Measurements from ENCODE around the gene TFDP1. TPM values are rescaled to one million over a fixed set of nuclear protein-coding genes. Genes with fewer than 3 reads are reported as not detected.

The TFDP1 gene
- total and polyA plus RNA-seq, 2 of the 4 experiments (the other 2 are of a cell fraction): 59.3 to 97.0 TPM

DNA sequence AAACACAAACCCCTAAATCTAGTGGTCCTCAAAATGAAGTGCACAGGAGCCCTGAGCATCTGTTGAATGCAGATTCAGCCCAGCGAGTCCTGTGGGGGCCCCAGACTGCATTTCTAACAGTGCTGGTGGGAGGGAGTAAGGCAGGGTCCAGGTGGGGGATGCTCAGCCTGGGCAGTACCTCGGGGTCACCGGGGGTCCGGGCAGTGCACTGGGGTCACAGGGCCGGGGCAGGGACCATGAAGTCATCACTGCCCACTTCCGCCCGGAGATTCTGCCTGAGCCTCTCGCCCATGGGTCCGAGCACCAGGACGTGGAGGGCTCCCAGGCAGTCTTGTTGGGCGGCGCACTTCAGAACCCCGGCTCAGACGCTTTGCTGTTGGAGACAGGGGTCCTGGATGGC, 74.3 kb downstream of the TFDP1 start:
- in situ Hi-C loops (cut with MboI; ENCODE audit: low sequenced_read_pairs): no loop called here

More for the DNA sequence above, 74.3 kb downstream of the TFDP1 start:
- H2BK20ac ChIP-seq (ENCODE audit: low read depth, low read length): no peak overlapping the region
- no peaks in the 10 kb centered on the region for H4K20me1 ChIP-seq (ENCODE audit: insufficient read depth, low read length)
- H3K9me1 ChIP-seq (ENCODE audit: insufficient read depth, low read length): no peaks in the 10 kb centered on the region
- no peak overlapping the region for H3K4me3 ChIP-seq (ENCODE audit: insufficient read depth, low read depth, low read length)
- ChIA-PET POLR2A (ENCODE audit: unreplicated experiment) (no interaction called here), CTCF (no interaction called here)
- intact Hi-C loops (cut with micrococcal nuclease): no loop called here
- H2BK5ac ChIP-seq (ENCODE audit: low read depth, low read length, poor library complexity, severe bottlenecking): no peak overlapping the region
- no peak overlapping the region for H2AFZ ChIP-seq (replicated peaks; ENCODE audit: low read length, poor library complexity)
- DNase-seq (no peak), ATAC-seq (ENCODE audit: low read depth) (no peak)
- TF ChIP-seq FOS (IDR thresholded peaks at IDR 0.05; ENCODE audit: low read depth, low read length) (no peak), RCOR1 (IDR thresholded peaks at IDR 0.05; ENCODE audit: insufficient replicate concordance, low read length) (no peak)
- no peak overlapping the region for H3K27ac ChIP-seq (ENCODE audit: insufficient read depth, low read length)
- 93% methylated on average over 3 of the region's 14 CpGs; no CpG with 5 or more reads in 1 of the 2 experiments for WGBS, 2 experiments (ENCODE audit: extremely low coverage in 2 of 2, insufficient read length in 1 of 2)
- no peak overlapping the region for H3K23ac ChIP-seq (ENCODE audit: low read depth, low read length)
- no peak overlapping the region for H3K14ac ChIP-seq (replicated peaks; ENCODE audit: low read depth, low read length)
- no peaks in the 10 kb centered on the region for H3K4me1 ChIP-seq (ENCODE audit: control insufficient read depth, insufficient read depth, low read length)
- H3K27me3 ChIP-seq (ENCODE audit: control insufficient read depth, insufficient read depth, low read length): peaks cover 3% of the 10 kb centered on the region; the same call in 1 of the 2 replicates
- H3K9me3 ChIP-seq (ENCODE audit: control insufficient read depth, insufficient read depth, low read length): peaks cover 3% of the 10 kb centered on the region
- no peak overlapping the region for H4K91ac ChIP-seq (ENCODE audit: insufficient read depth, low read depth, low read length)
- H3K36me3 ChIP-seq (ENCODE audit: control insufficient read depth, insufficient read depth, low read length): no peaks in the 10 kb centered on the region
- no peak overlapping the region for H4K8ac ChIP-seq (ENCODE audit: low read depth in 2 of 2, low read length in 2 of 2)
- H2AK5ac ChIP-seq (ENCODE audit: low read depth, low read length): no peak overlapping the region
- no peak overlapping the region for H3K9ac ChIP-seq (ENCODE audit: low read depth, low read length)
- H3K79me1 ChIP-seq (ENCODE audit: low read depth in 1 of 2, low read length in 2 of 2): no peaks in the 10 kb centered on the region
- H2BK120ac ChIP-seq (ENCODE audit: low read depth, low read length): no peak overlapping the region
- no peak overlapping the region for H3K18ac ChIP-seq (ENCODE audit: low read depth, low read length)
- BruUV-seq (replicated peaks): no TSS peak
- dilution Hi-C loops (cut with HindIII; ENCODE audit: low sequenced_read_pairs, unreplicated experiment): no loop called here
- H2BK15ac ChIP-seq (ENCODE audit: low read depth, low read length): no peak overlapping the region
- H2AK9ac ChIP-seq (replicated peaks; ENCODE audit: low read depth, low read length, poor library complexity): no peak overlapping the region
- H3K56ac ChIP-seq (ENCODE audit: extremely low read depth, insufficient read depth, low read length): no peak overlapping the region
- H3K4ac ChIP-seq (ENCODE audit: low read depth, low read length): no peak overlapping the region
- H3K4me2 ChIP-seq (ENCODE audit: low read depth, low read length): no peak overlapping the region
- H4K5ac ChIP-seq (ENCODE audit: low read depth, low read length): no peak overlapping the region
